ENCODE data around the gene CCBE1.

CCBE1 gene

DNA sequence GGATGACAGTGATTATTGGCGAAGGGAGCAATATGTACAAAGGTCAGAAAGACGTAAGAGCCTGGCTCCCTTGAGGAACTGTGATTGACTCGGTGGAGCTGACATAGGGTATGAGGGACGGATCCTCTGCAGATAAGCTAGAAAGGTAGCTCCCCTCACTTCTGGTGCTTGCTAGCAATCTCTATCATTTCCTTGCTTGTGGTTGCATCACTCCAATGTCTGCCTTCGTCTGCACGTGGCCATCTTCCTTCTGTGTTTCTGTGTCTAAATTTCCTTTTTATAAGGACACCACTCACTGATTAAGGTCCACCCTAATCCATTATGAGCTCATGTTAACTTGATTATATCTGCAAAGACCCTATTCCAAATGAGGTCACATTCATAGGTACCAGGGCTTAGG lies 315.3 kb downstream of the CCBE1 start:
- DNase-seq, result no peak

Measured in amniotic stem cell (primary cell).